Upper lobe of right lung (tissue), 1 donor: ENCODE measurements around the gene RMC1. TPM values are rescaled to one million over a fixed set of nuclear protein-coding genes. Genes with fewer than 3 reads are reported as not detected.

Source experiments
- ATAC-seq: fragments of 200-7000 bp; cut with Tn5 transposase; one replicate; pipeline ENCODE4 v1.9.1; 2020; ENCODE audit warnings: mild to moderate bottlenecking, moderate library complexity
- DNase-seq: peaks from one replicate; pipeline ENCODE4 v3.0.0-alpha.2; 2020
- H3K27ac ChIP-seq: fragments of 200-600 bp; one replicate; pipeline ENCODE4 v1.8.0; 2022
- H3K27me3 ChIP-seq: fragments of 200-600 bp; one replicate; pipeline ENCODE4 v1.8.0; 2022; ENCODE audit warnings: mild to moderate bottlenecking
- H3K36me3 ChIP-seq: fragments of 200-600 bp; one replicate; pipeline ENCODE4 v1.8.0; 2022
- H3K4me1 ChIP-seq: fragments of 200-600 bp; one replicate; pipeline ENCODE4 v1.8.0; 2022
- H3K4me3 ChIP-seq: fragments of 200-600 bp; one replicate; pipeline ENCODE4 v1.8.0; 2022; ENCODE audit warnings: mild to moderate bottlenecking
- H3K9me3 ChIP-seq: fragments of 200-600 bp; one replicate; pipeline ENCODE4 v1.8.0; 2022
- CTCF ChIP-seq: fragments of 200-600 bp; IDR thresholded peaks from one replicate; pipeline ENCODE4 v1.8.0; 2022; ENCODE audit warnings: antibody characterized with exemption
- intact Hi-C: fragments of 100-400 bp; cut with DNase I; formaldehyde crosslinking; loops from one replicate; pipeline ENCODE4 v1.11.0; 2022
- total RNA-seq: library from RNA; stranded (reverse); fragmentation: NEBNext Ultra II Directional; extraction: Animal tissue kit (Norgen Biotek cat#: 25700); gene quantifications from one replicate; pipeline ENCODE4 v1.2.1, GENCODE V29; 2021
- donor health status: DM: no; HTN: yes; CAD: no; lungs with severe emphysema.

RMC1 gene
- total RNA-seq, 1 donor from 2014 or later = 42.5 TPM

- H3K4me3 ChIP-seq = no peak overlapping the region
- DNase-seq (no peak), ATAC-seq (no peak)
- H3K27ac ChIP-seq = no peak overlapping the region
- no peaks in the 10 kb centered on the region for H3K9me3 ChIP-seq
- peaks cover 100% of the 10 kb centered on the region for H3K36me3 ChIP-seq
- TF ChIP-seq CTCF = no peak
- H3K27me3 ChIP-seq = no peaks in the 10 kb centered on the region
- no peaks in the 10 kb centered on the region for H3K4me1 ChIP-seq
- intact Hi-C loops = no loop called here
Observed at GRCh38 chr18:23531912-23532311, 28.6 kb downstream of the RMC1 start.

GRCh38 chr18:23532848-23533247, 29.5 kb downstream of the RMC1 start:
- no peaks in the 10 kb centered on the region for H3K9me3 ChIP-seq
- no peaks in the 10 kb centered on the region for H3K4me1 ChIP-seq
- no peak overlapping the region for H3K4me3 ChIP-seq
- DNase-seq (no peak), ATAC-seq (no peak)
- no peak overlapping the region for H3K27ac ChIP-seq
- intact Hi-C loops = no loop called here
- no peaks in the 10 kb centered on the region for H3K27me3 ChIP-seq
- peaks cover 100% of the 10 kb centered on the region for H3K36me3 ChIP-seq
- no peak for TF ChIP-seq CTCF

- no peaks in the 10 kb centered on the region for H3K9me3 ChIP-seq
- intact Hi-C loops = no loop called here
- DNase-seq = no peak
- no peak for TF ChIP-seq CTCF
- H3K4me3 ChIP-seq = no peak overlapping the region
- no peak for ATAC-seq
- peaks cover 100% of the 10 kb centered on the region for H3K36me3 ChIP-seq
- no peaks in the 10 kb centered on the region for H3K4me1 ChIP-seq
- H3K27ac ChIP-seq = no peak overlapping the region
- H3K27me3 ChIP-seq = no peaks in the 10 kb centered on the region
Observed at GRCh38 chr18:23534276-23534675, 31.0 kb downstream of the RMC1 start.

- Histone ChIP-seq H3K9me3 (no peaks in the 10 kb centered on the region), H3K36me3 (peaks cover 96% of the 10 kb centered on the region), H3K4me3 (no peak overlapping the region), H3K27me3 (no peaks in the 10 kb centered on the region), H3K27ac (no peak overlapping the region), H3K4me1 (peaks cover 4% of the 10 kb centered on the region)
- ATAC-seq = no peak
- no peak for TF ChIP-seq CTCF
- intact Hi-C loops = no loop called here
- no peak for DNase-seq
Observed at GRCh38 chr18:23536204-23536603, 32.9 kb downstream of the RMC1 start.

- Histone ChIP-seq H3K4me3 (no peak overlapping the region), H3K36me3 (peaks cover 96% of the 10 kb centered on the region), H3K4me1 (peaks cover 8% of the 10 kb centered on the region), H3K27me3 (no peaks in the 10 kb centered on the region), H3K27ac (no peak overlapping the region), H3K9me3 (no peaks in the 10 kb centered on the region)
- ATAC-seq = peak; percentile 56
- no peak for DNase-seq
- no peak for TF ChIP-seq CTCF
- intact Hi-C loops = no loop called here
Observed at GRCh38 chr18:23537274-23537673, 34.0 kb downstream of the RMC1 start.

- H3K4me1 ChIP-seq = peaks cover 11% of the 10 kb centered on the region
- intact Hi-C loops = no loop called here
- H3K4me3 ChIP-seq = no peak overlapping the region
- peaks cover 96% of the 10 kb centered on the region for H3K36me3 ChIP-seq
- H3K27ac ChIP-seq = no peak overlapping the region
- no peak for ATAC-seq
- DNase-seq = no peak
- H3K27me3 ChIP-seq = no peaks in the 10 kb centered on the region
- TF ChIP-seq CTCF = no peak
- H3K9me3 ChIP-seq = no peaks in the 10 kb centered on the region
Observed at GRCh38 chr18:23538001-23538400, 34.7 kb downstream of the RMC1 start.
